Type B pancreatic cell (in vitro differentiated cells): ENCODE results near the gene IKZF4. TPM values are rescaled to one million over a fixed set of nuclear protein-coding genes. Genes with fewer than 3 reads are reported as not detected.
A peak's percentile ranks its signal among the peaks of the same experiment; 100 is the strongest.
"Not testable (repeated sequence)": the region's sequence is repeated elsewhere in the genome, so short reads cannot be mapped to it uniquely, and the experiment has no call there.

Source experiments
- DNase-seq: peaks from one replicate; pipeline ENCODE4 v3.0.0; 2021; ENCODE audit warnings: mixed read lengths; ENCODE audit not compliant: unreplicated experiment; ENCODE audit errors: extremely low spot score
- H3K27ac Mint-ChIP-seq: 2 replicates; pipeline ENCODE4 v1.8.0; 2021; ENCODE audit warnings: mild to moderate bottlenecking, mixed read lengths
- H3K27me3 Mint-ChIP-seq: 2 replicates; pipeline ENCODE4 v1.8.0; 2021; ENCODE audit warnings: mixed read lengths
- H3K36me3 Mint-ChIP-seq: 2 replicates; pipeline ENCODE4 v1.8.0; 2021; ENCODE audit warnings: mixed read lengths
- H3K4me1 Mint-ChIP-seq: one replicate; pipeline ENCODE4 v1.8.0; 2021; ENCODE audit warnings: mixed read lengths; ENCODE audit not compliant: unreplicated experiment
- H3K4me3 Mint-ChIP-seq: 2 replicates; pipeline ENCODE4 v1.8.0; 2021; ENCODE audit warnings: mild to moderate bottlenecking, mixed read lengths
- H3K9me3 Mint-ChIP-seq: 2 replicates; pipeline ENCODE4 v1.8.0; 2021; ENCODE audit warnings: mixed read lengths
- total RNA-seq: library from RNA; stranded (reverse); gene quantifications from 2 replicates; pipeline ENCODE4 v1.2.1, GENCODE V29; 2021; ENCODE audit warnings: low replicate concordance
- TF ChIP-seq, protein P1 (sequence below): fragments of 200-600 bp; sonication (generic); conservative IDR thresholded peaks from 2 replicates; pipeline ENCODE4 v1.5.0; 2021; ENCODE audit warnings: antibody characterized with exemption, mild to moderate bottlenecking

IKZF4 gene
- total RNA-seq, 1 donor from 2014 or later: 21.0 TPM

DNA sequence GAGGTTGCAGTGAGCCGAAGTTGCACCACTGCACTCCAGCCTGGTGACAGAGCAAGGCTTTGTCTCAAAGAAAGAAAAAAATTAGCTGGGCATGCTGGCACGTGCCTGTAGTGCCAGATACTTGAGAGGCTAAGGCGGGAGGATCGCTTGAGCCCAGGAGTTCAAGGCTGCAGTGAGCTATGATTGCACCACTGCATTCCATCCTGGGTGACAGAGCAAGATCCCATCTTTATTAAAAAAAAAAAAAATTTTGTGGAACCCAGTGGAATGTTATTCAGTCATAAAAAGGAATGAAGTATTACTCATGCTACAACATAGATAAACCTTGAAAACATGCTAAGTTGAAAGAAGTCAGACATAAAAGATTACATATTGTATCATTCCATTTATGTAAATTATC, 50.8 kb downstream of the IKZF4 start:
- H3K27ac Mint-ChIP-seq: no peak overlapping the region
- H3K4me3 Mint-ChIP-seq: no peak overlapping the region
- H3K9me3 Mint-ChIP-seq: no peaks in the 10 kb centered on the region
- TF ChIP-seq, protein P1, sequence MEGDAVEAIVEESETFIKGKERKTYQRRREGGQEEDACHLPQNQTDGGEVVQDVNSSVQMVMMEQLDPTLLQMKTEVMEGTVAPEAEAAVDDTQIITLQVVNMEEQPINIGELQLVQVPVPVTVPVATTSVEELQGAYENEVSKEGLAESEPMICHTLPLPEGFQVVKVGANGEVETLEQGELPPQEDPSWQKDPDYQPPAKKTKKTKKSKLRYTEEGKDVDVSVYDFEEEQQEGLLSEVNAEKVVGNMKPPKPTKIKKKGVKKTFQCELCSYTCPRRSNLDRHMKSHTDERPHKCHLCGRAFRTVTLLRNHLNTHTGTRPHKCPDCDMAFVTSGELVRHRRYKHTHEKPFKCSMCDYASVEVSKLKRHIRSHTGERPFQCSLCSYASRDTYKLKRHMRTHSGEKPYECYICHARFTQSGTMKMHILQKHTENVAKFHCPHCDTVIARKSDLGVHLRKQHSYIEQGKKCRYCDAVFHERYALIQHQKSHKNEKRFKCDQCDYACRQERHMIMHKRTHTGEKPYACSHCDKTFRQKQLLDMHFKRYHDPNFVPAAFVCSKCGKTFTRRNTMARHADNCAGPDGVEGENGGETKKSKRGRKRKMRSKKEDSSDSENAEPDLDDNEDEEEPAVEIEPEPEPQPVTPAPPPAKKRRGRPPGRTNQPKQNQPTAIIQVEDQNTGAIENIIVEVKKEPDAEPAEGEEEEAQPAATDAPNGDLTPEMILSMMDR: no peak
- no peaks in the 10 kb centered on the region for H3K27me3 Mint-ChIP-seq
- H3K36me3 Mint-ChIP-seq: no peaks in the 10 kb centered on the region
- DNase-seq: no peak
- no peaks in the 10 kb centered on the region for H3K4me1 Mint-ChIP-seq

DNA sequence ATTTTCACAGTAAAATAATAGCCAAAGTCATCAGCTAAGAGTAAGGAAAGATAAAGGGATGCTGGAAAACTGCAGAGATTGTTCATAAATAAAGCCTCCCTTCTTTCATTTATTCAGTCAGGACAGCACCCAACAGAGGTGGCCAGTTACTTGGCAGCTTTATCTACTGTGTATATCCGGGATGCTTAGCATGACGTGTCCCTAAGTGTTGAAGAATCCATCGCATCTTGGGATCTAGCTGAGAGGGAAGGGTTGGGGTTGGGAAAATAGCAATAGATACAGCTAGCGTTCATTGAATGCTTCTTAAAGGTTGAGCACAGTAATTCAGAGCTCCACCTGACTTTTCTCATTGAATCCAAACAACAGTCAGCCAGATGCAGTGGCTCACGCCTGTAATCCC, 53.6 kb downstream of the IKZF4 start:
- TF ChIP-seq, protein P1: no peak
- Mint-ChIP-seq H3K36me3 (no peaks in the 10 kb centered on the region), H3K27me3 (peaks cover 5% of the 10 kb centered on the region), H3K4me1 (peaks cover 4% of the 10 kb centered on the region), H3K27ac (no peak overlapping the region), H3K4me3 (no peak overlapping the region), H3K9me3 (no peaks in the 10 kb centered on the region)
- no peak for DNase-seq

DNA sequence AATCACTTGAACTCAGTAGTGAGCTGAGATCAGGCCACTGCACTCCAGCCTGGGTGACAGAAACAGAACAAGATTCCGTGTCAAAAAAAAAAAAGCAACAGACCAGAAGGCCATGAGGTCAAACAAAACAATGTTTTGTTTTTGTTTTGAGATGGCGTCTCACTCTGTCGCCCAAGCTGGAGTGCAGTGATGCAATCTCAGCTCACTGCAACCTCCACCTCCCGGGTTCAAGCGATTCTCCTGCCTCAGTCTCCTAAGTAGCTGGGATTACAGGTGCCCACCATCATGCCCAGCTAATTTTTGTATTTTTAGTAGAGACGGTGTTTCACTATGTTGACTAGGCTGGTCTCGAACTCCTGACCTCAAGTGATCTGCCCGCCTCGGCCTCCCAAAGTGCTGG, 57.1 kb downstream of the IKZF4 start:
- H3K36me3 Mint-ChIP-seq, H3K9me3 Mint-ChIP-seq: not testable (repeated sequence)

DNA sequence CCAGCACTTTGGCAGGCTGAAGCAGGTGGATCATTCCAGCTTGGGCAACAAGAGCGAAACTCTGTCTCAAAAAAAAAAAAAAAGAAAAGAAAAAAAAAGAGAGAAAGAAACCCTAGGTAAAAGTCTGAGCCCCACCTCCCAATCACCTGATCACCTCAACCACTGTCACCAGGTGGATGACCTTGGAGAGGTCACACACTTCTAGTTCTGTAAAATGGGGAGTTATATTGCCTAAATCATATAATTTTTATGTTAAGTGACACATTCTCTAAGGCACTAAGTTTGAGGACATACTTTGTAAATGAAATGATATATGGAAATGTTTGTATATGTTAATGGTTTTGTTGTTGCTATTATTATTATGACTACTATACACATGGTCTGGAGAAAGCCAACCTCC, 57.6 kb downstream of the IKZF4 start:
- Mint-ChIP-seq H3K27ac (peak overlapping the region; percentile 96), H3K4me1 (peaks cover 4% of the 10 kb centered on the region), H3K27me3 (peaks cover 36% of the 10 kb centered on the region), H3K4me3 (peak overlapping the region; percentile 94), H3K9me3 (no peaks in the 10 kb centered on the region), H3K36me3 (no peaks in the 10 kb centered on the region)
- TF ChIP-seq, protein P1: no peak
- DNase-seq: no peak

More for the DNA sequence above, 57.1 kb downstream of the IKZF4 start:
- H3K4me3 Mint-ChIP-seq, DNase-seq, H3K4me1 Mint-ChIP-seq: not testable (repeated sequence)
- Mint-ChIP-seq H3K27me3 (peaks cover 34% of the 10 kb centered on the region), H3K27ac (peak overlapping the region; percentile 96)

DNA sequence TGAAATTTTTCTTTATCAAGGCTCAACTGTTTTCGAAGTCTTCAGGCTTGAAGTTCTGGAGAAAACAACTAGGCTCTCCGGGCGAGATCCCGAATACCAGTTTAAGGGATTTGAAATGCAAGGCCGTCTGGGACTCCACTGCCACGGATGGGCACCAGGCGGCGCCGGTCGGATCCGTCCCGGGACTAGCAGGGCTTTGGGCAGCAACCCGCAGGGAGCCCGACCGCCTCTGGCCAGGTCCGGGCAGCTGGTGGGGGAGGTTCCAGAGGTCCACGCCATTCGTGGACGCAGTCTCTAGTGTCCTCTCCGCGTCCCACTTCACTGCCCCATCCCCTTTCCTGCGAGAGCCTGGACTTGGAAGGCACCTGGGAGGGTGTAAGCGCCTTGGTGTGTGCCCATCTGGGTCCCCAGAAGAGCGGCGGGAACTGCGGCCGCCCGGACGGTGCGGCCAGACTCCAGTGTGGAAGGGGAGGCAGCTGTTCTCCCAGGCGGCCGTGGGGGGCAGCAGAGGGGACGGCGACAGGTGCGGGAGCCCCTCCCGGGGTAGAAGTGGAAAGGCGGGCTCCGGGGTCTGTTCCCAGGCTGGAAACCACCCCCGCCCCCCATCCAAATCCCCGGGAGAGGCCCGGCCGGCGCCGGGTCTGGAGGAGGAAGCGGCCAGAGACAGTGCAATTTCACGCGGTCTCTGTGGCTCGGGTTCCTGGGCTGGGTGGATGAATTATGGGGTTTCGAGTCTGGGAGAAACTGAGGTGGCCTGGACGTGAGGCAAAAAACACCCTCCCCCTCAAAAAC, 58.3 kb downstream of the IKZF4 start:
- Mint-ChIP-seq H3K4me1 (peaks cover 4% of the 10 kb centered on the region), H3K4me3 (peak overlapping the region; percentile 94), H3K27me3 (peaks cover 42% of the 10 kb centered on the region), H3K9me3 (no peaks in the 10 kb centered on the region), H3K36me3 (no peaks in the 10 kb centered on the region), H3K27ac (peak overlapping the region; percentile 96)
- DNase-seq: peak; percentile 88
- TF ChIP-seq, protein P1: peak; percentile 81

DNA sequence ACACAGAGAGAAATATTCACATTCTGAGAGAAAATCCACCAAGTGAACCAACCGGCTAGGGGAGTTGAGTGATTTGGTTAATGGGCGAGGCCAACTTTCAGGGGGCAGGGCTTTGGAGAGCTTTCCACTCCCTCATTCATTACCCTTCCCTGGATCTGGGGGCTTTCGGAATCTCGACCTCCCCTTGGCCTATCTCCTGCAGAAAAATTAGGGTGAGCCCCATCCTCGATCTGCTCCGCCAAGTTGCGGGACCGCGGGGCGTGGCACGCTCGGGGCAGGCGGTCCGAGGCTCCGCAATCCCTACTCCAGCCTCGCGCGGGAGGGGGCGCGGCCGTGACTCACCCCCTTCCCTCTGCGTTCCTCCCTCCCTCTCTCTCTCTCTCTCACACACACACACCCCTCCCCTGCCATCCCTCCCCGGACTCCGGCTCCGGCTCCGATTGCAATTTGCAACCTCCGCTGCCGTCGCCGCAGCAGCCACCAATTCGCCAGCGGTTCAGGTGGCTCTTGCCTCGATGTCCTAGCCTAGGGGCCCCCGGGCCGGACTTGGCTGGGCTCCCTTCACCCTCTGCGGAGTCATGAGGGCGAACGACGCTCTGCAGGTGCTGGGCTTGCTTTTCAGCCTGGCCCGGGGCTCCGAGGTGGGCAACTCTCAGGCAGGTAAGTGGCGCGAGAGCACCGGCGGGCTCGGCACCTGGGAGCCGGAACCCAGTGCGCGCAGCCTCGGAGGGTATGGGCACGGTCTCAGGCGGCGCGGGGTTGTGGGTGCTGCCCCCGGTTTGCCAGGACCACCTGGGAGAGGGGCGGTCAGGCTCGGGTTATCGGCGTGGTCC, 59.1 kb downstream of the IKZF4 start, which contains the start of gene ERBB3:
TSS of gene ERBB3 (plus strand) at position 443 of the 833 bp plus-strand sequence. CDS start at position 579, 136 bp downstream.
- Mint-ChIP-seq H3K4me3 (peak within 1 kb of the TSS; percentile 94), H3K36me3 (peaks cover 3% of the 10 kb centered on the region), H3K27me3 (peaks cover 47% of the 10 kb centered on the region), H3K9me3 (no peaks in the 10 kb centered on the region), H3K4me1 (peaks cover 4% of the 10 kb centered on the region), H3K27ac (peak within 1 kb of the TSS; percentile 96)
- peak; percentile 81 for DNase-seq
- TF ChIP-seq, protein P1: no peak
